HEK293 (cell line): ENCODE data around the gene MAML1.

Experiments used
- CTCF ChIA-PET: fragments of 350-600 bp; formaldehyde crosslinking; extraction: SDS; loops from one replicate; lab custom pipeline; 2021; ENCODE audit warnings: antibody characterized with exemption; lab: Yijun Ruan, JAX
- POLR2A ChIA-PET: fragments of 300-600 bp; formaldehyde crosslinking; extraction: SDS; loops from one replicate; lab custom pipeline; 2020; ENCODE audit warnings: antibody characterized with exemption, inconsistent platforms; lab: Yijun Ruan, JAX
- H3K27ac ChIP-seq: fragments of 200-500 bp; sonication (Bioruptor generic); 2 replicates; pipeline ENCODE4 v1.5.1; 2014; ENCODE audit warnings: low read depth, low read length, control low read depth, inconsistent platforms; ENCODE audit errors: extremely low read depth
- H3K36me3 ChIP-seq, 2 experiments: fragments of 200-500 bp in 1 of 2; sonication (Bioruptor generic) in 1 of 2; 1 replicate in 1 of 2; 2 replicates in 1 of 2; pipeline ENCODE4 v1.5.1; 2014 to 2017; ENCODE audit warnings: inconsistent platforms in 2 of 2, low read length in 2 of 2; ENCODE audit not compliant: control insufficient read depth in 2 of 2, insufficient read depth in 1 of 2
- H3K4me1 ChIP-seq: fragments of 200-500 bp; sonication (Bioruptor generic); 2 replicates; pipeline ENCODE4 v1.5.1; 2014; ENCODE audit warnings: mild to moderate bottlenecking, low read length, inconsistent platforms; ENCODE audit not compliant: control insufficient read depth, insufficient read depth
- H3K4me3 ChIP-seq: 2 replicates; pipeline ENCODE4 v1.5.1; 2011; ENCODE audit warnings: low read depth, mild to moderate bottlenecking, control low read depth, low read length, moderate library complexity
- H3K9me3 ChIP-seq: fragments of 200-500 bp; sonication (Bioruptor generic); 2 replicates; pipeline ENCODE4 v1.5.1; 2014; ENCODE audit warnings: low read depth, low read length, inconsistent platforms; ENCODE audit not compliant: control insufficient read depth, insufficient read depth
- BCL11B ChIP-seq: fragments of 450-650 bp; formaldehyde crosslinking; IDR thresholded peaks from 2 replicates; pipeline ENCODE4 v1.5.1; 2016; ENCODE audit warnings: low read depth, missing biosample characterization, missing genetic modification characterization
- HIC1 ChIP-seq: fragments of 450-650 bp; formaldehyde crosslinking; IDR thresholded peaks from 2 replicates; pipeline ENCODE4 v1.5.1; 2016; ENCODE audit warnings: missing biosample characterization, missing genetic modification characterization
- KLF1 ChIP-seq: fragments of 450-650 bp; formaldehyde crosslinking; IDR thresholded peaks from 2 replicates; pipeline ENCODE4 v1.5.1; 2016; ENCODE audit warnings: missing biosample characterization, missing genetic modification characterization
- KLF9 ChIP-seq: fragments of 450-650 bp; formaldehyde crosslinking; IDR thresholded peaks from 2 replicates; pipeline ENCODE4 v1.5.1; 2016; ENCODE audit warnings: missing biosample characterization, missing genetic modification characterization, low read depth
- RBAK ChIP-seq: fragments of 450-650 bp; formaldehyde crosslinking; IDR thresholded peaks from 2 replicates; pipeline ENCODE4 v1.5.1; 2016; ENCODE audit warnings: missing biosample characterization, missing genetic modification characterization
- SP3 ChIP-seq: fragments of 450-650 bp; formaldehyde crosslinking; IDR thresholded peaks from 2 replicates; pipeline ENCODE4 v1.5.1; 2016; ENCODE audit warnings: missing biosample characterization, missing genetic modification characterization
- ZBTB26 ChIP-seq: fragments of 450-650 bp; formaldehyde crosslinking; optimal IDR thresholded peaks from 2 replicates; pipeline ENCODE3; 2016; ENCODE audit warnings: missing biosample characterization, mild to moderate bottlenecking, missing genetic modification characterization
- ZEB2 ChIP-seq: fragments of 450-650 bp; formaldehyde crosslinking; IDR thresholded peaks from 2 replicates; pipeline ENCODE4 v1.5.1; 2016; ENCODE audit warnings: missing biosample characterization, missing genetic modification characterization
- ZNF175 ChIP-seq: fragments of 450-650 bp; formaldehyde crosslinking; IDR thresholded peaks from 2 replicates; pipeline ENCODE4 v1.5.1; 2016; ENCODE audit warnings: missing biosample characterization, missing genetic modification characterization
- ZNF221 ChIP-seq: fragments of 450-650 bp; formaldehyde crosslinking; IDR thresholded peaks from 2 replicates; pipeline ENCODE4 v1.5.1; 2017; ENCODE audit warnings: missing biosample characterization, missing genetic modification characterization, borderline replicate concordance
- ZNF274 ChIP-seq, 2 experiments: fragments of 200-500 bp in 1 of 2; fragments of 450-650 bp in 1 of 2; sonication (Bioruptor generic) in 1 of 2; formaldehyde crosslinking in 1 of 2; IDR thresholded peaks; 2 replicates each; pipeline versions ENCODE4 v1.5.1 to v1.6.1; 2014 to 2016; ENCODE audit warnings: borderline replicate concordance in 1 of 2, inconsistent platforms in 1 of 2, low read length in 1 of 2, missing biosample characterization in 1 of 2, missing genetic modification characterization in 1 of 2
- ZNF350 ChIP-seq: fragments of 450-650 bp; formaldehyde crosslinking; IDR thresholded peaks from 2 replicates; pipeline ENCODE4 v1.5.0; 2017; ENCODE audit warnings: missing biosample characterization, mild to moderate bottlenecking, missing genetic modification characterization
- ZNF449 ChIP-seq: fragments of 450-650 bp; formaldehyde crosslinking; IDR thresholded peaks from 2 replicates; pipeline ENCODE4 v1.5.1; 2017; ENCODE audit warnings: missing biosample characterization, mild to moderate bottlenecking, missing genetic modification characterization, moderate library complexity
- ZNF521 ChIP-seq: fragments of 450-650 bp; formaldehyde crosslinking; IDR thresholded peaks from 2 replicates; pipeline ENCODE4 v1.5.1; 2017; ENCODE audit warnings: missing biosample characterization, mild to moderate bottlenecking, missing genetic modification characterization
- ZNF529 ChIP-seq: fragments of 450-650 bp; formaldehyde crosslinking; IDR thresholded peaks from 2 replicates; pipeline ENCODE4 v1.5.1; 2017; ENCODE audit warnings: missing genetic modification characterization, missing biosample characterization; ENCODE audit not compliant: insufficient replicate concordance
- ZNF600 ChIP-seq: fragments of 450-650 bp; formaldehyde crosslinking; IDR thresholded peaks from 2 replicates; pipeline ENCODE4 v1.5.1; 2016; ENCODE audit warnings: missing biosample characterization, missing genetic modification characterization
- ZNF76 ChIP-seq: fragments of 450-650 bp; formaldehyde crosslinking; IDR thresholded peaks from 2 replicates; pipeline ENCODE4; 2016; ENCODE audit warnings: low read depth, missing biosample characterization, missing genetic modification characterization, borderline replicate concordance
- ZNF785 ChIP-seq: fragments of 450-650 bp; formaldehyde crosslinking; IDR thresholded peaks from 2 replicates; pipeline ENCODE4 v1.5.1; 2016; ENCODE audit warnings: missing biosample characterization, missing genetic modification characterization
- TF ChIP-seq, protein P1 (sequence below): fragments of 450-650 bp; formaldehyde crosslinking; IDR thresholded peaks from 2 replicates; pipeline ENCODE4 v1.5.1; 2016; ENCODE audit warnings: missing biosample characterization, missing genetic modification characterization
- TF ChIP-seq, protein P2 (sequence below): fragments of 450-650 bp; formaldehyde crosslinking; IDR thresholded peaks from 2 replicates; pipeline ENCODE4 v1.5.1; 2016; ENCODE audit warnings: missing biosample characterization, missing genetic modification characterization
- TF ChIP-seq, protein P3 (sequence below): fragments of 450-650 bp; formaldehyde crosslinking; IDR thresholded peaks from 2 replicates; pipeline ENCODE4 v1.5.1; 2016; ENCODE audit warnings: missing biosample characterization, missing genetic modification characterization

The MAML1 gene

GRCh38 chr5:179821298-179822058 lies 88.9 kb downstream of the MAML1 start:
- H3K4me3 ChIP-seq, result peak overlapping the region; percentile 83
- no peaks in the 10 kb centered on the region for H3K9me3 ChIP-seq
- peaks cover 10 to 43% of the 10 kb centered on the region in 2 experiments; a peak in 2 of 3 replicates for H3K36me3 ChIP-seq
- peak overlapping the region; percentile 92 for H3K27ac ChIP-seq
- POLR2A ChIA-PET, result interaction anchor here (0.6 to 1.7 kb wide), 14 partner anchors 9 to 198 kb away, joined by 3 to 28 read pairs (median 6); partner anchors contain the start of genes HNRNPH1, MAML1 and MGAT4B
- peaks cover 19% of the 10 kb centered on the region for H3K4me1 ChIP-seq
- CTCF ChIA-PET, result interaction anchor here (0.6 to 0.7 kb wide), 2 partner anchors 121 to 131 kb away, joined by 3 to 5 read pairs; no protein-coding TSS in a partner anchor
- TF ChIP-seq RBAK (no peak), ZNF221 (tag by site-specific recombination) (no peak), ZNF521 (tag by site-specific recombination) (no peak), ZNF785 (no peak), SP3 (tag by site-specific recombination) (peak; percentile 90), ZBTB26 (tag by site-specific recombination) (peak; percentile 79), HIC1 (tag by site-specific recombination) (peak; percentile 90), BCL11B (tag by site-specific recombination) (peak; percentile 65; the same call in 1 of the 2 replicates), ZNF76 (tag by site-specific recombination) (peak; percentile 77), KLF9 (0 out of 2 replicates have a peak, but pooled peaks have one; percentile 45), ZNF350 (tag by site-specific recombination) (no peak), ZNF175 (tag by site-specific recombination) (no peak), ZEB2 (tag by site-specific recombination) (peak; percentile 88), ZNF449 (tag by site-specific recombination) (no peak), KLF1 (tag by site-specific recombination) (peak; percentile 40; the same call in 1 of the 2 replicates), ZNF529 (tag by site-specific recombination) (no peak), ZNF274 (IDR thresholded peaks at IDR 0.05; ENCODE audit: low read length) (no peak), ZNF274 (tag by site-specific recombination; IDR thresholded peaks at IDR 0.05; ENCODE audit: borderline replicate concordance) (no peak), ZNF600 (peak; percentile 91)
- TF ChIP-seq, protein P1, sequence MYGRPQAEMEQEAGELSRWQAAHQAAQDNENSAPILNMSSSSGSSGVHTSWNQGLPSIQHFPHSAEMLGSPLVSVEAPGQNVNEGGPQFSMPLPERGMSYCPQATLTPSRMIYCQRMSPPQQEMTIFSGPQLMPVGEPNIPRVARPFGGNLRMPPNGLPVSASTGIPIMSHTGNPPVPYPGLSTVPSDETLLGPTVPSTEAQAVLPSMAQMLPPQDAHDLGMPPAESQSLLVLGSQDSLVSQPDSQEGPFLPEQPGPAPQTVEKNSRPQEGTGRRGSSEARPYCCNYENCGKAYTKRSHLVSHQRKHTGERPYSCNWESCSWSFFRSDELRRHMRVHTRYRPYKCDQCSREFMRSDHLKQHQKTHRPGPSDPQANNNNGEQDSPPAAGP (tag by site-specific recombination), result peak; percentile 53; the same call in 1 of the 2 replicates
- TF ChIP-seq, protein P2, sequence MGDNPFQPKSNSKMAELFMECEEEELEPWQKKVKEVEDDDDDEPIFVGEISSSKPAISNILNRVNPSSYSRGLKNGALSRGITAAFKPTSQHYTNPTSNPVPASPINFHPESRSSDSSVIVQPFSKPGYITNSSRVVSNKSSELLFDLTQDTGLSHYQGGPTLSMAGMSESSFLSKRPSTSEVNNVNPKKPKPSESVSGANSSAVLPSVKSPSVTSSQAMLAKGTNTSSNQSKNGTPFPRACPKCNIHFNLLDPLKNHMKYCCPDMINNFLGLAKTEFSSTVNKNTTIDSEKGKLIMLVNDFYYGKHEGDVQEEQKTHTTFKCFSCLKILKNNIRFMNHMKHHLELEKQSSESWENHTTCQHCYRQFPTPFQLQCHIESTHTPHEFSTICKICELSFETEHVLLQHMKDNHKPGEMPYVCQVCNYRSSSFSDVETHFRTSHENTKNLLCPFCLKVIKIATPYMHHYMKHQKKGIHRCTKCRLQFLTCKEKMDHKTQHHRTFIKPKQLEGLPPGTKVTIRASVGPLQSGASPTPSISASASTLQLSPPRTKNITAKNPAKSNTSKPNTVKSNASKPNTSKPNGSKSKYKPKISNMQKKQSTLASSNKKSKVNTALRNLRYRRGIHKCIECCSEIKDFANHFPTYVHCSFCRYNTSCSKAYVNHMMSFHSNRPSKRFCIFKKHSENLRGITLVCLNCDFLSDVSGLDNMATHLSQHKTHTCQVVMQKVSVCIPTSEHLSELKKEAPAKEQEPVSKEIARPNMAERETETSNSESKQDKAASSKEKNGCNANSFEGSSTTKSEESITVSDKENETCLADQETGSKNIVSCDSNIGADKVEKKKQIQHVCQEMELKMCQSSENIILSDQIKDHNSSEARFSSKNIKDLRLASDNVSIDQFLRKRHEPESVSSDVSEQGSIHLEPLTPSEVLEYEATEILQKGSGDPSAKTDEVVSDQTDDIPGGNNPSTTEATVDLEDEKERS, result no peak
- TF ChIP-seq, protein P3, sequence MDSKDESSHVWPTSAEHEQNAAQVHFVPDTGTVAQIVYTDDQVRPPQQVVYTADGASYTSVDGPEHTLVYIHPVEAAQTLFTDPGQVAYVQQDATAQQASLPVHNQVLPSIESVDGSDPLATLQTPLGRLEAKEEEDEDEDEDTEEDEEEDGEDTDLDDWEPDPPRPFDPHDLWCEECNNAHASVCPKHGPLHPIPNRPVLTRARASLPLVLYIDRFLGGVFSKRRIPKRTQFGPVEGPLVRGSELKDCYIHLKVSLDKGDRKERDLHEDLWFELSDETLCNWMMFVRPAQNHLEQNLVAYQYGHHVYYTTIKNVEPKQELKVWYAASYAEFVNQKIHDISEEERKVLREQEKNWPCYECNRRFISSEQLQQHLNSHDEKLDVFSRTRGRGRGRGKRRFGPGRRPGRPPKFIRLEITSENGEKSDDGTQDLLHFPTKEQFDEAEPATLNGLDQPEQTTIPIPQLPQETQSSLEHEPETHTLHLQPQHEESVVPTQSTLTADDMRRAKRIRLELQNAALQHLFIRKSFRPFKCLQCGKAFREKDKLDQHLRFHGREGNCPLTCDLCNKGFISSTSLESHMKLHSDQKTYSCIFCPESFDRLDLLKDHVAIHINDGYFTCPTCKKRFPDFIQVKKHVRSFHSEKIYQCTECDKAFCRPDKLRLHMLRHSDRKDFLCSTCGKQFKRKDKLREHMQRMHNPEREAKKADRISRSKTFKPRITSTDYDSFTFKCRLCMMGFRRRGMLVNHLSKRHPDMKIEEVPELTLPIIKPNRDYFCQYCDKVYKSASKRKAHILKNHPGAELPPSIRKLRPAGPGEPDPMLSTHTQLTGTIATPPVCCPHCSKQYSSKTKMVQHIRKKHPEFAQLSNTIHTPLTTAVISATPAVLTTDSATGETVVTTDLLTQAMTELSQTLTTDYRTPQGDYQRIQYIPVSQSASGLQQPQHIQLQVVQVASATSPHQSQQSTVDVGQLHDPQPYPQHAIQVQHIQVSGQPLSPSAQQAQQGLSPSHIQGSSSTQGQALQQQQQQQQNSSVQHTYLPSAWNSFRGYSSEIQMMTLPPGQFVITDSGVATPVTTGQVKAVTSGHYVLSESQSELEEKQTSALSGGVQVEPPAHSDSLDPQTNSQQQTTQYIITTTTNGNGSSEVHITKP, result peak; percentile 86
